GM12874 (cell line): ENCODE results near the gene HTRA1.

Experiments used
- CTCF ChIP-seq: IDR thresholded peaks from 2 replicates; pipeline ENCODE4 v1.5.1; 2011; ENCODE audit warnings: low read depth, mild to moderate bottlenecking, control low read depth, low read length, moderate library complexity; ENCODE audit not compliant: insufficient read depth

The HTRA1 gene

GRCh38 chr10:122558452-122558851 is 97.1 kb downstream of the HTRA1 start:
- no peak for TF ChIP-seq CTCF

GRCh38 chr10:122559228-122559627 is 97.9 kb downstream of the HTRA1 start:
- TF ChIP-seq CTCF, result no peak

- no peak for TF ChIP-seq CTCF
Measured at GRCh38 chr10:122560279-122560804, 99.0 kb downstream of the HTRA1 start, which contains the start of gene DMBT1. TSS of gene DMBT1 (plus strand) at chr10:122560754. CDS start at chr10:122560771, 17 bp downstream.

GRCh38 chr10:122561212-122561611 is 99.9 kb downstream of the HTRA1 start:
- no peak for TF ChIP-seq CTCF

- TF ChIP-seq CTCF, result no peak
Measured at GRCh38 chr10:122561792-122562191, 100.4 kb downstream of the HTRA1 start.
